Neural progenitor cell (in vitro differentiated cells): Measurements from ENCODE around the gene ZNF654.

Experiments
- CTCF ChIP-seq: fragments of 200-600 bp; sonication (generic); IDR thresholded peaks from 2 replicates; pipeline ENCODE4 v1.5.1; 2017; ENCODE audit warnings: antibody characterized with exemption, mild to moderate bottlenecking
- EZH2phosphoT487 ChIP-seq: fragments of 200-600 bp; sonication (generic); IDR thresholded peaks from 2 replicates; pipeline ENCODE4 v1.6.1; 2017; ENCODE audit warnings: antibody characterized with exemption

DNA sequence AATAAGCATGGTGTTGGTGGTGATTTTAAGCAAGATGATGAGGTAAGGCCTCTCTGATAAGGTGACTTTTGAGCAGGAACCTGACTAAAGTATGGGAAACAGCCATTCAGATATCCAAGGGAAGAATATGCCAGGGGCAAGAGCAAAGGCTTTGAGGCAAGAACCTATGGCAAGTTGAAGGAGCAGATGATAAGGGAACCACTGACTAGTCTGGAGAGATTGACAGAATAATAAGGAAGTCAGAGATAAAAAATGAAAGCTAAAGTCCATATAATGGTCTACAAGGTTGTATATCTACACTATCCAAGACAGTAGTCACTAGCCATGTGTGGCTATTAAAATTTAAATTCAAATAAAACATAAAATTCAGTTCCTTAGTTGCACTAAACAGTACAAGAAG is 88.2 kb downstream of the ZNF654 start:
- no peak for TF ChIP-seq EZH2phosphoT487
- TF ChIP-seq CTCF = no peak
